ENCODE results near the gene COG1.
"Not testable (repeated sequence)": the region's sequence is repeated elsewhere in the genome, so short reads cannot be mapped to it uniquely, and the experiment has no call there.

Gene COG1, protein sequence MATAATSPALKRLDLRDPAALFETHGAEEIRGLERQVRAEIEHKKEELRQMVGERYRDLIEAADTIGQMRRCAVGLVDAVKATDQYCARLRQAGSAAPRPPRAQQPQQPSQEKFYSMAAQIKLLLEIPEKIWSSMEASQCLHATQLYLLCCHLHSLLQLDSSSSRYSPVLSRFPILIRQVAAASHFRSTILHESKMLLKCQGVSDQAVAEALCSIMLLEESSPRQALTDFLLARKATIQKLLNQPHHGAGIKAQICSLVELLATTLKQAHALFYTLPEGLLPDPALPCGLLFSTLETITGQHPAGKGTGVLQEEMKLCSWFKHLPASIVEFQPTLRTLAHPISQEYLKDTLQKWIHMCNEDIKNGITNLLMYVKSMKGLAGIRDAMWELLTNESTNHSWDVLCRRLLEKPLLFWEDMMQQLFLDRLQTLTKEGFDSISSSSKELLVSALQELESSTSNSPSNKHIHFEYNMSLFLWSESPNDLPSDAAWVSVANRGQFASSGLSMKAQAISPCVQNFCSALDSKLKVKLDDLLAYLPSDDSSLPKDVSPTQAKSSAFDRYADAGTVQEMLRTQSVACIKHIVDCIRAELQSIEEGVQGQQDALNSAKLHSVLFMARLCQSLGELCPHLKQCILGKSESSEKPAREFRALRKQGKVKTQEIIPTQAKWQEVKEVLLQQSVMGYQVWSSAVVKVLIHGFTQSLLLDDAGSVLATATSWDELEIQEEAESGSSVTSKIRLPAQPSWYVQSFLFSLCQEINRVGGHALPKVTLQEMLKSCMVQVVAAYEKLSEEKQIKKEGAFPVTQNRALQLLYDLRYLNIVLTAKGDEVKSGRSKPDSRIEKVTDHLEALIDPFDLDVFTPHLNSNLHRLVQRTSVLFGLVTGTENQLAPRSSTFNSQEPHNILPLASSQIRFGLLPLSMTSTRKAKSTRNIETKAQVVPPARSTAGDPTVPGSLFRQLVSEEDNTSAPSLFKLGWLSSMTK

GRCh38 chr17:73192894-73193701 is at the start of gene COG1:
TSS of gene COG1 (plus strand) at chr17:73193055. CDS start at chr17:73193070, 15 bp downstream.
- no peak for TF ChIP-seq CTCF (IDR thresholded peaks at IDR 0.05; ENCODE audit: low read depth, low read length)
- peak within 1 kb of the TSS; percentile 89 to 92 for H3K4me3 ChIP-seq (replicated peaks in 1 of 2; ENCODE audit: low read depth in 2 of 2, low read length in 2 of 2)
- DNase-seq (ENCODE audit: low read depth in 2 of 2) = peak; percentile 87 to 89

- DNase-seq (ENCODE audit: low read depth in 2 of 2); H3K4me3 ChIP-seq (replicated peaks in 1 of 2; ENCODE audit: low read depth in 2 of 2, low read length in 2 of 2): not testable (repeated sequence)
These were observed 48.6 kb upstream of the COG1 start for GRCh38 chr17:73144209-73144608.

GRCh38 chr17:73145641-73146040 is 47.2 kb upstream of the COG1 start:
- TF ChIP-seq CTCF (IDR thresholded peaks at IDR 0.05; ENCODE audit: low read depth, low read length) = no peak
- H3K4me3 ChIP-seq (replicated peaks in 1 of 2; ENCODE audit: low read depth in 2 of 2, low read length in 2 of 2) = no peak overlapping the region
- DNase-seq (ENCODE audit: low read depth in 2 of 2) = no peak

- not testable (repeated sequence) for H3K4me3 ChIP-seq (replicated peaks in 1 of 2; ENCODE audit: low read depth in 2 of 2, low read length in 2 of 2); DNase-seq (ENCODE audit: low read depth in 2 of 2)
These were observed 45.1 kb upstream of the COG1 start for GRCh38 chr17:73147791-73148190.

DNA sequence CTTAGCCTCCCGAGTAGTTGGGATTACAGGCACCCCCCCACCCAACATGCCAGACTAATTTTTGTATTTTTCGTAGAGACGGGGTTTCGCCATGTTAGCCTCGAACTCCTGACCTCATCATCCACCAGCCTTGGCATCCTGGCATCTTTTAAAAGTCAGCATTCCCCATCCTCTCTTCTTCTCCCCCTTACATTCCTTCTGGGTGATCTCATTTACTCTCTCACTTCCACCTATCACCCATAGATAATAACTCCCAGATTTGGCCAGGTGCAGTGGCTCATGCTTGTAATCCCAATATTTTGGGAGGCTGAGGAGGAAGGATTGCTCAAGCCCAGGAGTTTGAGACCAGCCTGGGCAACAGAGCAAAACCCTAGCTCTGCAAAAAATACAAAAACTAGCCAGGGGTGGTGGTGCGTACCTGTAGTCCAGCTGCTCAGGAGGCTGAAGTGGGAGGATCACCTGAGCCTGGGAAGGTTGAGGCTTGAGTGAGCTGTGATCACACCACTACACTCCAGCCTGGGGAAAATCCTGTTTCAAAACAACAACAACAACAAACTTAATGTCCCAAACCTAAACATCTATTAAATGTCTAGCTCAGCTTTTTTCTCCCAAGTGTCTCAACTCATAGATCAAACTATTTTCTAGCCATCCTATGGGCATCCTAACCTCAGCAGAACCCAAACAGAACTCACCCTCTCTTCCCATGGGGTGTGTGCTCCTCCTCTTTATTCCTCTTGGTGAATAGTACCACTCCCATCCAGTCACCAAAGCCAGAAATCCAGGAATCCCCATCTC is 44.1 kb upstream of the COG1 start:
- no peak overlapping the region for H3K4me3 ChIP-seq (replicated peaks in 1 of 2; ENCODE audit: low read depth in 2 of 2, low read length in 2 of 2)
- no peak for DNase-seq (ENCODE audit: low read depth in 2 of 2)
- TF ChIP-seq CTCF (IDR thresholded peaks at IDR 0.05; ENCODE audit: low read depth, low read length) = no peak

GRCh38 chr17:73150622-73151300 is 42.1 kb upstream of the COG1 start:
- DNase-seq (ENCODE audit: low read depth in 2 of 2); H3K4me3 ChIP-seq (replicated peaks in 1 of 2; ENCODE audit: low read depth in 2 of 2, low read length in 2 of 2): not testable (repeated sequence)

DNA sequence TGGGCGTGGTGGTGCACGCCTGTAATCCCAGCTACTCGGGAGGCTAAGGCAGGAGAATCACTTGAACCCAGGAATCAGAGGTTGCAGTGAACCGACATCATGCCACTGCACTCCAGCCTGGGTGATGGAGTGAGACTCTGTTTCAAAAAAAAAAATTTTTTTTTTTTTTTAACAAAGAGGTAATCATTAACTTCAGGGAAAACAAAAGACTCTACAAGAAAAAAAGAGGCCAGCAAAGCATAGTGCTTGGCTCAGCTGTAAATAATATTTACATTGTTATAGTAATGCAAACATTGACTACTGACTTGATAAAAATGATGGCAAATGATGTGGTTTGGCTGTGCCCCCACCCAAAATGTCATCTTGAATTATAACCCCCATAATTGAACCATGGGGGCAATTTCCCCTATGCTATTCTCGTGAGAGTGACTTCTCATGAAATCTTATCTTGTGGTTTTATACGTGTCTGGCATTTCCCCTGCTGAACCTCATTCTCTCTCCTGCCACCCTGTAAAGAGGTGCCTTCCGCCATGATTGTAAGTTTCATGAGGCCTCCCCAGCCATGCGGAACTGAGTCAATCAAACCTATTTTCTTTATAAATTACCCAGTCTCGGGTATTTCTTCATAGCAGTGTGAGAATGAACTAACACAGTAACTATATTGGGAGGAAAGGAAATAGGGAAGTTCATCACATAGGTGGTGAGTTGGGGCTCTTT is 40.8 kb upstream of the COG1 start:
- H3K4me3 ChIP-seq (replicated peaks in 1 of 2; ENCODE audit: low read depth in 2 of 2, low read length in 2 of 2) = no peak overlapping the region
- DNase-seq (ENCODE audit: low read depth in 2 of 2) = no peak
- TF ChIP-seq CTCF (IDR thresholded peaks at IDR 0.05; ENCODE audit: low read depth, low read length) = no peak

Measured in cardiac fibroblast (primary cell).